GM21786 (cell line): Measurements from ENCODE around the gene HOXB1.
"Not testable (repeated sequence)": the region's sequence is repeated elsewhere in the genome, so short reads cannot be mapped to it uniquely, and the experiment has no call there.

Source experiments
- ATAC-seq: cut with Tn5 transposase; IDR thresholded peaks from one replicate; pipeline ENCODE4 v1.9.1; 2021; ENCODE audit not compliant: unreplicated experiment

The HOXB1 gene

GRCh38 chr17:48544349-48545021, 13.7 kb upstream of the HOXB1 start:
- ATAC-seq, result no peak

GRCh38 chr17:48543854-48544348, 13.1 kb upstream of the HOXB1 start:
- no peak for ATAC-seq

- no peak for ATAC-seq
Observed at GRCh38 chr17:48543107-48543853, 12.5 kb upstream of the HOXB1 start.

- no peak for ATAC-seq
Observed at GRCh38 chr17:48542698-48543106, 11.9 kb upstream of the HOXB1 start.

- no peak for ATAC-seq
Observed at GRCh38 chr17:48542114-48542656, 11.4 kb upstream of the HOXB1 start.

- ATAC-seq, result no peak
Observed at GRCh38 chr17:48541577-48542113, 10.8 kb upstream of the HOXB1 start.

GRCh38 chr17:48541036-48541576, 10.3 kb upstream of the HOXB1 start:
- no peak for ATAC-seq

- no peak for ATAC-seq
Observed at GRCh38 chr17:48540213-48540612, 9.4 kb upstream of the HOXB1 start.

GRCh38 chr17:48539177-48539576, 8.4 kb upstream of the HOXB1 start:
- ATAC-seq, result no peak

GRCh38 chr17:48537316-48537715, 6.5 kb upstream of the HOXB1 start:
- no peak for ATAC-seq

GRCh38 chr17:48535793-48536559, 5.2 kb upstream of the HOXB1 start:
- ATAC-seq, result not testable (repeated sequence)

GRCh38 chr17:48532261-48532660, 1.4 kb upstream of the HOXB1 start:
- no peak for ATAC-seq

GRCh38 chr17:48530208-48530886, 464 bp downstream of the HOXB1 start:
- ATAC-seq, result no peak

- ATAC-seq, result no peak
Observed at GRCh38 chr17:48529683-48530009, 1.2 kb downstream of the HOXB1 start.

- ATAC-seq, result no peak
Observed at GRCh38 chr17:48528936-48529682, 1.7 kb downstream of the HOXB1 start.

GRCh38 chr17:48528153-48528935, 2.5 kb downstream of the HOXB1 start:
- ATAC-seq, result no peak

GRCh38 chr17:48527547-48527932, 3.3 kb downstream of the HOXB1 start:
- no peak for ATAC-seq

GRCh38 chr17:48526608-48527546, 3.9 kb downstream of the HOXB1 start:
- no peak for ATAC-seq
